Ecto neural progenitor cell (in vitro differentiated cells): Measurements from ENCODE around the gene CEACAM1.
"Not testable (repeated sequence)": the region's sequence is repeated elsewhere in the genome, so short reads cannot be mapped to it uniquely, and the experiment has no call there.

Experiments
- DNase-seq: peaks from one replicate; pipeline ENCODE4 v3.0.0-alpha.2; 2018; ENCODE audit warnings: low spot score

Gene CEACAM1

GRCh38 chr19:42548552-42548951 is 20.3 kb upstream of the CEACAM1 start:
- DNase-seq: no peak

GRCh38 chr19:42547929-42548328 is 19.6 kb upstream of the CEACAM1 start:
- no peak for DNase-seq

- no peak for DNase-seq
Measured at GRCh38 chr19:42546831-42547500, 18.7 kb upstream of the CEACAM1 start.

- no peak for DNase-seq
Measured at GRCh38 chr19:42544146-42544545, 15.9 kb upstream of the CEACAM1 start.

- no peak for DNase-seq
Measured at GRCh38 chr19:42542791-42543190, 14.5 kb upstream of the CEACAM1 start.

- DNase-seq: peak; percentile 58
Measured at GRCh38 chr19:42540071-42540553, 11.8 kb upstream of the CEACAM1 start.

- DNase-seq: peak; percentile 32
Measured at GRCh38 chr19:42538841-42539709, 10.8 kb upstream of the CEACAM1 start.

- not testable (repeated sequence) for DNase-seq
Measured at GRCh38 chr19:42535276-42535675, 7.0 kb upstream of the CEACAM1 start.

GRCh38 chr19:42534391-42534790 is 6.1 kb upstream of the CEACAM1 start:
- DNase-seq: no peak

- no peak for DNase-seq
Measured at GRCh38 chr19:42532891-42533290, 4.6 kb upstream of the CEACAM1 start.

GRCh38 chr19:42531313-42531712 is 3.0 kb upstream of the CEACAM1 start:
- no peak for DNase-seq

GRCh38 chr19:42529248-42529764 is 1.0 kb upstream of the CEACAM1 start:
- DNase-seq: peak; percentile 68

- no peak for DNase-seq
Measured at GRCh38 chr19:42524943-42525342, 3.3 kb downstream of the CEACAM1 start.

- no peak for DNase-seq
Measured at GRCh38 chr19:42524250-42524649, 4.0 kb downstream of the CEACAM1 start.

- DNase-seq: not testable (repeated sequence)
Measured at GRCh38 chr19:42522262-42522661, 6.0 kb downstream of the CEACAM1 start.

GRCh38 chr19:42521346-42522030 is 6.8 kb downstream of the CEACAM1 start:
- DNase-seq: no peak

- no peak for DNase-seq
Measured at GRCh38 chr19:42519108-42519507, 9.2 kb downstream of the CEACAM1 start.

- DNase-seq: no peak
Measured at GRCh38 chr19:42516771-42517170, 11.5 kb downstream of the CEACAM1 start.

GRCh38 chr19:42515241-42515832 is 12.9 kb downstream of the CEACAM1 start:
- no peak for DNase-seq

- no peak for DNase-seq
Measured at GRCh38 chr19:42514449-42514848, 13.8 kb downstream of the CEACAM1 start.

GRCh38 chr19:42512743-42513304 is 15.5 kb downstream of the CEACAM1 start:
- no peak for DNase-seq
